GM18505 (cell line): ENCODE results near the gene ESF1.

Experiments used
- ATAC-seq: cut with Tn5 transposase; IDR thresholded peaks from one replicate; pipeline ENCODE4 v1.9.1; 2021; ENCODE audit not compliant: unreplicated experiment
- POLR2A ChIP-seq: IDR thresholded peaks from 4 replicates; pipeline ENCODE4 v1.6.1; 2011; ENCODE audit warnings: borderline replicate concordance; ENCODE audit not compliant: insufficient read depth, insufficient read length; ENCODE audit errors: extremely low read depth

ESF1 gene

DNA sequence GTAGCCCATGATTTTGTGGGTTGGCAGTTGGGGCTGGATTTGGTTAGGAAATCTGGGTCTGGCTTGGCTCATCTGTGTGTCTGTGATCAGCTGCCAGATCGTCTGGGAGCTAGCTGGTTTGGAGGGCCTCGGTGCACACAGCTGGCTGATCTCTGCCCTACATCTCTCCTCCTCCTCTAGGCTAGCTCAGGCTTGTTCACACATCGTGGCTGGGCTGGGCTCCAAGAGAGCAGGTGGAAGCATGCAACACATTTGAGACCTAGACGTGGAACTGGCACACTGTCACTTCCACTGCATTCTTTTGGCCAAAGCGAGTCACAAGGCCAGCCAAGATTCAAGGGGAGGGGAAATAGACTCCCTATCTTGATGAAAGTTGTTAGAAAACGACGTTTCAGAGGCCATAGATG lies 16.0 kb upstream of the ESF1 start:
- TF ChIP-seq POLR2A, result no peak
- ATAC-seq, result no peak

DNA sequence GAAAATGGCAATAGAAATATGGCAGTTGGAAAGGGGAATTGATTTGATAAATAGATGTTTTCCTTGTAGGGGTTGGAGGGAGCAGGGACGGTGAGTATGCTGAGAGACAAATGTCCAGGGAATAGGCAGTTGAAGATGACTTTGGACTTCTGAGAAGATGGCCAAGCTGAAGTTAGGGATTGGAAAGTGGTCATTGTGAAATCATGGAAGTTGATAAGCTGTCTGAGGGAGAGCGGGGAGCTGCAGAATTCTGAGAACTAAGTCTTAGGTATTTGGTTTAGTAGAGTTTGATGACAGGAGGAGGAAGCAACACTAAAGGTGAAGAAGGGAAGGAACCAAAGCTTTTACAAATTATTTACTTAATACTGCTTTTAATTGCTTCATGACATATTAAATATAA lies 15.3 kb upstream of the ESF1 start:
- ATAC-seq, result no peak

DNA sequence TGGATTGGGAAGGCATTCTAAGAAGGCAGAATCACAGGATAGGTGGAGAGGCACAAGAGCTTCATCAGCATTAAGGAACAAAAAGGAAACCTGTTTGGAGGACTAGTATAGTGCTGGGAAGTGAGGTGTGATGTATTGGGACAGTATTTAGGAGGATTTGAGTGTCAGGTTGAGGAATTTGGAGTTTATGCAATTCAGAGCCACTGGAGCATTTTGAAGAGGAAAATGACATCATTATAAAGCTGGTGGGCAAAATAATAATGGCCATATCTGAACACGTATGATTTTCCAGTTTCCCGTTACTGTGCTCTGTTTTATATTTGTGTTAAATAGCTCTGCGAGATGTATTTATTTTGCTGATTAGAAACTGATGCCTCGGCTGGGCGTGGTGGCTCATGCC lies 14.3 kb upstream of the ESF1 start:
- no peak for ATAC-seq
- TF ChIP-seq POLR2A, result no peak

More for the DNA sequence above, 15.3 kb upstream of the ESF1 start:
- no peak for TF ChIP-seq POLR2A

DNA sequence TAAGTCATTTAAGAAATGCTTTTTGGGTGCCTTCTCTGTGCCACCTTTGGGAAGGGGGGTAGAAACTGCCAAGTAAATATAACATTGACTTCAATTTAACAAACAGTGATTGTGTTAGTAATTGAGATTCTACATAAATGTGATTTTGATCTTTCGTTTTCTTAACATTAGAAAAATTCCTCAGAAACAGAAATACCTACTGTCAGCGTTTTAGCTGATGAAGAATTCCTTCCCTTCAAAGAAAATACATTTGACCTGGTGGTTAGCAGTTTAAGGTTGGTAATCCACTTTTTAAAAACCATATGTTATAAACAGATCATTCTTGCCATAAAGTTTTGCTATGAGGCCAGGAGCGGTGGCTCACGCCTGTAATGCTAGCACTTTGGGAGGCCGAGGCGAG lies 9.9 kb upstream of the ESF1 start:
- no peak for ATAC-seq
- no peak for TF ChIP-seq POLR2A

DNA sequence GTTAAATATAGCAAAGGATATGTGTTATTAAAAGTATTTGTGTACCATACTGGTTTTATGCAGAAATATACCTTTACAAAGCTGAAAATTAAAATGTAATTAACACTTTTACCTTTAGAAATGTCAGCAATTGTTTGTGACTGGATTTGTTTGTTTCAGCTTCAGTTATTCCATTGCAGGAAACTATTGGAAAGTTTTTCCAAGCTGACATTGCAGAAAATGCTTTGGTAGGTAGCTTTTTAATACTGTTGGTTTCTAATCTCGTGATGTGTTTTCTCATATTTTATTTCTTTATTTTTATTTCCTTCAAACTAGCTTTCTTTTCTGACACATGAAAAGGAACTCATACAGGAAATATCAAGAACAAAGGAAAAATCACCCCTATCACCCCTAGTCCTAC lies 8.3 kb upstream of the ESF1 start:
- no peak for ATAC-seq
- TF ChIP-seq POLR2A, result no peak

DNA sequence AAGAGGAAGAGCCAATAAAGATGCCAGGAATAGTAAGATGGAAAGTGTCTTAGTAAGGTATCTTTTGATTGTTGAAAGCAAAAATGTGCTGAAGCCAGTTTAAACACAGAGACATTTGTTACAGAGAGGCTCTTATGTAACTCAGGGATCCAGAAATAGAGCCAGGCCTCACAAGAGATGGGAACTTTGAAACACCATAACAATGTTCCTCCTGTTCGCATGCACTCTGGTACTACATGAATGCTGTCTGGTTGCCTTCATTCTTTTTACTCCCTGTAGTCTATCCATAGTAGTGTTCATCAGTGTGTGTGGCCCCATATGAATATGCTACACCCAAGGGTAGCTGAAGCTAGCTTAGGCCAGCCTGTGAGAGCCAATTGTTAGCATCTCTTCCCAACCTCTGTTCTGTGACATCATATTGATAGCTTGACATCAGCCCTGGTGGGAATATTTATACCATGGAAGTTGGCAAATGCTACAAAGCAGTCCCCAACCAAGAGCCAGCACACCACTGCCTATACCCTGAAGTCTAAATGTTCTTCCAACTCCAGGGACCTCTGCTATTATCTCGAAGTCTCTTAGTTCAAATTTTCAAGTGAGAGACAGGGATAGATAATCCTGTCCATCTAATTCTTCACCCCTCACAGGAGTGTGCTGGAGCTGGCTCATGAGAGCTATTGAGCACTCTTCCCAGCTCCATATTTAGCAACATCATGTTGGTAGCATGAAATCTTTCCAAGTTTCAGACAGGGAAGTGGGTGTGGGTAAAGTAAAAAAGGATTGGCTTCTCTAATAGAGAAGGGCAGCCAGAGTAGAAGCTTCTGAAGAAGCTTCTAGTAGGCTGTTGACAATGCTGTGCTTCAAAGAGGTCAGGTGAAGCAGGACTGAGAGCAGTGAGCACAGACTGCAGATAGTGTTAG lies 7.1 kb upstream of the ESF1 start:
- TF ChIP-seq POLR2A, result no peak
- ATAC-seq, result no peak

DNA sequence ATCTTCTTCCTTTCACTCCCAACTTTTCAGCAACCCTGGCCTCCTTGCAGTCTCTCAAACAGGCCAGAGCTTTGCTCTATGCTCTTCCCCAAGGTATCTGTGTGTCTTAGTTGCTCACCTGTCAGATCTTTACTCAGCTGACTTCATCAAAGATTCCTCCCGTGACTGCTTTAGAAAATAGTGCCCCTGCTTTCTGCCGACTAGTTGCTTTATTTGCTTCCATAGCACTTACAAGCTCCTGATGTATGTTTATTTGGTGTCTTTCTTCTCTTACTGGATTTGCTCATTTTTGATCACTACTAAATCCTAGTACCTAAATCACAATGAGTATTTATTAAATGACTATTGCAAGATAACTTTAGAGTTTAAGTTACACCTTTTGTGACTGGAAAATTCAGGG lies 6.0 kb upstream of the ESF1 start:
- TF ChIP-seq POLR2A, result no peak
- no peak for ATAC-seq

DNA sequence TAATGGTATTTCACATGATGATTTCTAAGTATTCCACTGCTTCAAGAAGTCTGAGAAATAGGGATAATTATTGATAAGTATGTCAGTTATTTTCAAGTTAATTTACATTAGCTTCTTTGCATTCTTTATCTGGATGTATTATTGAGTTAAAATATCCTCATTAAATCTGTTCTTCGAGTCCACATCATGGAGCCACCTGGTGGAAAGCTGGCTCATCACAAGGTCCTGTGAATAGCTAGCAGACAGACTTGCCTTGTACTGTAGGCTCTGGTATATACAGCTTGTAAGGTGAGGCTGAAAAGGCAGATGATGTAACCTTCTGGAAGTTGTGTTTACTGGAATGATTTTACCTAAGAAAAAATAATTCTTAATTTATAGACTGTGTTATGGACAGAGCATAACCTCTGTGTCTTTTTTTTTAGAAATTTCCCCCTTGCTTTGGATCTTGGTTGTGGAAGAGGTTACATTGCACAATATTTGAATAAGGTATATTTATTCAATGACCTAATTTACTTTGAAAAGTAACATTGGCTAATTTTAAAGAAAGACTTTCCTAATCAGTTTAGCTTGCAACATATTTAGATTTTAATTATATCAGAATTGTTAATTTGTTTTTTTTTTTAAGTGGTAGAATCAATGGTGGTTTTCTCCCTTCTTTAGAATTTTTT lies 3.6 kb upstream of the ESF1 start:
- TF ChIP-seq POLR2A, result no peak
- ATAC-seq, result no peak

DNA sequence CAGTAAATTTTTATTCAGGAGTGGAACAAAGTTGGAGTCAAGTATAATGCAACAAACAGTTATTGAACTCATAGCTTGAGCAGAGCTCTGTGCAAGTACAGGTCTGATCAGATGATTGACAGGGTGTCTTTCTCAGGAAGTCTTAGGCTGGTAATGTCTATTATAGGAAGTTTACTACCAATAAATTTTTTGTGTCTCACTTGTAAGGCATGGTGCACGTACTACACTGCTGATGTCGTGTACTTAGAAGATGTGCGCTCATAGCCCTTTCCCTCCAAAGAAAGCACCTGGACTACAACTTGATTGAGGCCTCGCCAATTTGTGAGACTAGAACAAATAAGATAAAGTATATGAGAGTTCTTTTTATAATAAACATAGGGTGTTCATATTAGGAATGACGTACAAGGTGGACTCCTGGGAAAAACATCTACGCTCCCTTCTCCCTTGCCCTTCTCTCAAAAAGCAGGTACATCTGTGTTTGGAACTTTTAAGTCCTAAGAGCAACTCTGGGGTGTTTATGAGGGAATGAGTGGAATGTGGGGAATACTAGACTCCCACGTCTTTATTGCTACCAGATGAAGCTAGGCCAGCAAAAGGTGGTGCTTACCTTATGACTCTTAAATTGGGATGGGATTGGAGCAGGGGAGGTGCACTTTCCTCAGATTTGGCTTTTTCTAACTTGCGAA lies 1.6 kb upstream of the ESF1 start:
- ATAC-seq, result no peak
- no peak for TF ChIP-seq POLR2A

DNA sequence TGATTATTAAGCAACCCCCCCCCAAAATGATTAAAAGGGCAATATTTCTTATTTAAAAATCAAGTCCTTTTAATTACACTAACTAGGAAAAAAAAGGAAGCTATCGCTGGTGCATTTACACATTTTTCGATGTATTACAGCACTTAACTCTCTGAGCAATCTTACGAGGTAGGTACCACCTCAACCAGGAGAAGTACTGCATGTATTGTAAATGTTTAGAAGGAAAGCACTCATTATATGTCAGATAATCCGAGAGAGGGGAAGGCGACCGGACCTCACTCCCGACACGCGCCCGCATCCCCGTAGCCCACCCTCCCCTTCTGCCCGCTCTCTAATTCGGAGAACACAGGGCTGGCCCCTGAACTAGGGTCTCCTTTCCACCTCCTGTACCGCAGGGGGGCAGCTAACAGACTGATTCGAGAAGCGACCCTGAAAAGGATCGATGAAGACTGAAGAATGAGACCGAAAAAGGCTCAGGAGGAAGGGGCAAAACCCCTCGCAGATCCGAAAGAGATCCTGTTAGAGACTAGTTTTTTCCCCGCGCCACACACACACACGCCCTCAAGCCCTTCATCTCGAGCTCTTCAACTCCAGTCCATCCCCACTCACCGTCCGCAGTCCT lies 337 bp downstream of the ESF1 start:
- no peak for TF ChIP-seq POLR2A
- peak; percentile 4 for ATAC-seq

DNA sequence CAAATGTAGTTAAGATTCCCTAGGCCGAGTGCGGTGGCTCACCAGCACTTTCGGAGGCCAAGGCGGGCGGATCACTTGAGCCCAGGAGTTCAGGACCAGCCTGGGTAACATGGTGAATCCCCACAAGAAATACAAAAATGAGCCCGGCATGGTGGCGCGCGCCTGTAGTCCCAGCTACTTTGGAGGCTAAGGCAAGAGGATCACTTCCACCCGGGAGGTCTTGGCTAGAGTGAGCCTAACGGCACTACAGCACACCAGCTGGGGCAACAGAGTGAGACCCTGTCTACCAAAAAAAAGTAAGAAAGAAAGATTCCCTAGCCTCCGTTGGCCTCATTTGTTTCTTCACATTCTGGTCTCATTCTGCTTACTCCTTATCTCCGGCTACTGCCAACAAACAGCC lies 1.2 kb downstream of the ESF1 start:
- no peak for TF ChIP-seq POLR2A

DNA sequence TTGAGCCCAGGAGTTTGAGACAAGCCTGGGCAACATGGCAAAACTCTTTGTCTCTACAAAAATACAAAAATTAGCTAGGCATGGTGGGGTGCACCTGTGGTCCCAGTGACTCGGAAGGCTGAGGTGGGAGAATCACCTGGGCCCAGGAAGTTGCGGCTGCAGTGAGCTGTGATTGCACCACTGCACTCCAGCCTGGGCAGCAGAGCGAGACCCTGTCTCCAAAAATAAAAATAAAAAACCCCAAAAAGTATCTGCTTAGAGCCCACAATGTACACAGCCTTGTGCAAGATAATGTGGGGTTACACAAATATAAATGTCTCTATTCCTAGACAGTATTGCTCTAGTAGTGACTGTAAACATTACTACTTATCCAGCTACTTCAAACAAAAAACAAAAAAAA lies 5.9 kb downstream of the ESF1 start:
- TF ChIP-seq POLR2A, result no peak
- no peak for ATAC-seq

More for the DNA sequence above, 1.2 kb downstream of the ESF1 start:
- ATAC-seq, result no peak

DNA sequence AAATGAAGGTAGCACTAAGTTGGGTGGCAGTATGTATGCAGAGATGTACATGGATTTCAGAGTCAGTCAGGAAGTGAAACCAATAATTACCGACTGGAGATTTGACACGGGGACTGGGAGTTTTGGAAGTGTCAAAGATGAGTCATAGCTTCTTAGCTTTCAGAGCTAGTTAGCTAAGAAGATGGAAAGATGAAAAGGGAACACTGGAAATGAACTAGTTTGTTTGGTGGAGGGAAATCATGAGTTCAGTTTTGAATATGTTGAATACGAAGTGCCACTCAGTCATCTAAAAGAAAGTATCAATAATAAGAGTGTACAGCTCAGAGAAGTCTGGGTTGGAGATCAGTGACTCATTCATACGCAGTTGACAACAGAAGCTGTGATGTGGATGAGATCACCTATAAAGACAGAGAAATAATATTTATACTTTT lies 7.5 kb downstream of the ESF1 start:
- no peak for TF ChIP-seq POLR2A
- no peak for ATAC-seq
